A673 (cell line): ENCODE data around the gene CLIC5. TPM values are rescaled to one million over a fixed set of nuclear protein-coding genes. Genes with fewer than 3 reads are reported as not detected.

ENCODE experiments used
- BruUV-seq: library from RNA; stranded (reverse); fragments of 400-500 nt; replicated peaks from 2 replicates; lab custom pipeline; 2021; lab: Mats Ljungman, UMichigan
- CTCF ChIA-PET: fragments of 300-600 bp; sonication (Branson Sonifier 250); formaldehyde crosslinking; loops from one replicate; lab custom pipeline; 2022; ENCODE audit warnings: antibody characterized with exemption; lab: Charles Lee
- POLR2A ChIA-PET: fragments of 300-600 bp; sonication (Branson Sonifier 250); formaldehyde crosslinking; loops from one replicate; lab custom pipeline; 2022; ENCODE audit warnings: antibody characterized with exemption; ENCODE audit not compliant: low non-redundant PET; lab: Charles Lee
- DNase-seq: peaks from one replicate; pipeline ENCODE4 v3.0.0-alpha.2; 2015; ENCODE audit warnings: low spot score
- H3K27ac ChIP-seq: fragments of 200-600 bp; sonication (generic); 2 replicates; pipeline ENCODE4 v1.5.1; 2016; ENCODE audit warnings: mixed run types, low read depth, mild to moderate bottlenecking, mixed read lengths, antibody characterized with exemption, low read length; ENCODE audit not compliant: poor library complexity, severe bottlenecking
- H3K27me3 ChIP-seq: fragments of 200-600 bp; sonication (generic); replicated peaks from 2 replicates; pipeline ENCODE4 v1.6.1; 2017; ENCODE audit warnings: mixed run types, low read depth, mild to moderate bottlenecking, mixed read lengths, antibody characterized with exemption, low read length; ENCODE audit not compliant: insufficient read depth, poor library complexity
- H3K36me3 ChIP-seq: fragments of 200-600 bp; sonication (generic); 2 replicates; pipeline ENCODE4 v1.6.1; 2016; ENCODE audit warnings: mixed run types, mild to moderate bottlenecking, mixed read lengths, antibody characterized with exemption, low read length; ENCODE audit not compliant: insufficient read depth, poor library complexity, severe bottlenecking
- H3K4me1 ChIP-seq: fragments of 200-600 bp; sonication (generic); 2 replicates; pipeline ENCODE4 v1.6.1; 2017; ENCODE audit warnings: mixed run types, mild to moderate bottlenecking, mixed read lengths, antibody characterized with exemption, low read length; ENCODE audit not compliant: insufficient read depth, poor library complexity, severe bottlenecking
- H3K4me3 ChIP-seq: fragments of 200-600 bp; sonication (generic); 2 replicates; pipeline ENCODE4 v1.5.1; 2016; ENCODE audit warnings: low read depth, mixed run types, mild to moderate bottlenecking, mixed read lengths, low read length; ENCODE audit not compliant: poor library complexity, severe bottlenecking
- H3K9me3 ChIP-seq: fragments of 200-600 bp; sonication (generic); 2 replicates; pipeline ENCODE4 v1.6.1; 2016; ENCODE audit warnings: mixed run types, low read depth, mild to moderate bottlenecking, mixed read lengths, antibody characterized with exemption, low read length; ENCODE audit not compliant: poor library complexity, severe bottlenecking
- CTCF ChIP-seq: fragments of 300-800, 200-600 bp; sonication (generic); conservative IDR thresholded peaks from 2 replicates; pipeline ENCODE4 v1.5.1; 2017; ENCODE audit warnings: low read depth, mild to moderate bottlenecking, antibody characterized with exemption, low read length, moderate library complexity, mixed read lengths
- EZH2 ChIP-seq: fragments of 200-600 bp; sonication (generic); IDR thresholded peaks from 2 replicates; pipeline ENCODE4 v1.6.1; 2017; ENCODE audit warnings: borderline replicate concordance, low read depth, mild to moderate bottlenecking, mixed read lengths, antibody characterized with exemption, low read length; ENCODE audit not compliant: poor library complexity, severe bottlenecking
- intact Hi-C: fragments of 100-400 bp; cut with micrococcal nuclease; formaldehyde crosslinking; loops from one replicate; pipeline ENCODE4 v1.10.0; 2022; ENCODE audit not compliant: unreplicated experiment
- total RNA-seq: library from RNA; stranded (reverse); gene quantifications from 2 replicates; pipeline ENCODE4 v1.2.3, GENCODE V29; 2021

Gene CLIC5
- total RNA-seq, 1 experiment from 2014 or later, result not detected

GRCh38 chr6:45870531-45870930, 145.1 kb downstream of the CLIC5 start:
- DNase-seq, result no peak
- Histone ChIP-seq H3K27ac (no peak overlapping the region), H3K36me3 (no peaks in the 10 kb centered on the region), H3K27me3 (peaks cover 8% of the 10 kb centered on the region), H3K9me3 (no peaks in the 10 kb centered on the region), H3K4me3 (no peak overlapping the region), H3K4me1 (no peaks in the 10 kb centered on the region)
- intact Hi-C loops, result no loop called here
- POLR2A ChIA-PET, result no interaction called here
- CTCF ChIA-PET, result no interaction called here
- no peak for TF ChIP-seq CTCF
- TF ChIP-seq EZH2, result no peak
- no TSS peak for BruUV-seq

- no TSS peak for BruUV-seq
- intact Hi-C loops, result no loop called here
- Histone ChIP-seq H3K36me3 (no peaks in the 10 kb centered on the region), H3K4me3 (no peak overlapping the region), H3K4me1 (no peaks in the 10 kb centered on the region), H3K27ac (no peak overlapping the region), H3K9me3 (no peaks in the 10 kb centered on the region), H3K27me3 (peaks cover 8% of the 10 kb centered on the region)
- DNase-seq, result no peak
- TF ChIP-seq CTCF (no peak), EZH2 (no peak)
- CTCF ChIA-PET, result no interaction called here
- POLR2A ChIA-PET, result no interaction called here
These were observed 151.0 kb downstream of the CLIC5 start for GRCh38 chr6:45864651-45865050.

GRCh38 chr6:45858691-45859090, 157.0 kb downstream of the CLIC5 start:
- no TSS peak for BruUV-seq
- Histone ChIP-seq H3K36me3 (no peaks in the 10 kb centered on the region), H3K4me3 (no peak overlapping the region), H3K27ac (no peak overlapping the region), H3K9me3 (no peaks in the 10 kb centered on the region), H3K4me1 (no peaks in the 10 kb centered on the region), H3K27me3 (no peaks in the 10 kb centered on the region)
- intact Hi-C loops, result no loop called here
- no peak for DNase-seq
- POLR2A ChIA-PET, result no interaction called here
- CTCF ChIA-PET, result no interaction called here
- TF ChIP-seq EZH2, result no peak
- no peak for TF ChIP-seq CTCF
